HepG2 (cell line): Measurements from ENCODE around the gene RNF213.
A peak's percentile ranks its signal among the peaks of the same experiment; 100 is the strongest.

ENCODE experiments used
- CTCF ChIP-seq: sonication (generic); formaldehyde crosslinking; IDR thresholded peaks from 2 replicates; pipeline ENCODE4 v1.5.0; 2020; ENCODE audit warnings: mild to moderate bottlenecking, missing genetic modification reagents, moderate library complexity
- NR1H2 ChIP-seq: sonication (generic); formaldehyde crosslinking; IDR thresholded peaks from 2 replicates; pipeline ENCODE4 v1.8.1; 2022; ENCODE audit warnings: low read depth, missing genetic modification reagents, borderline replicate concordance

DNA sequence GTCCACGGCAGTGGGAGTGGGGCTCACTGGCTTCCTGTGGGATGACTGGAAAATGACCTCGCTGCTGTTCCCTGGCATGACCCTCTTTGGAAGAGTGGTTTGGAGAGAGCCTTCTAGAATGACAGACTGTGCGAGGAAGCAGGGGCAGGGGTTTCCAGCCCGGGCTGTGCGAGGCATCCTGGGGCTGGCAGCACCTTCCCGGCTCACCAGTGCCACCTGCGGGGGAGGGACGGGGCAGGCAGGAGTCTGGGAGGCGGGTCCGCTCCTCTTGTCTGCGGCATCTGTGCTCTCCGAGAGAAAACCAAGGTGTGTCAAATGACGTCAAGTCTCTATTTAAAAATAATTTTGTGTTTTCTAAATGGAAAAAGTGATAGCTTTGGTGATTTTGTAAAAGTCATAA is 7.8 kb upstream of the RNF213 start:
- no peak for TF ChIP-seq NR1H2 (CRISPR knock-in tag)
- TF ChIP-seq CTCF, result peak; percentile 67
